Measurements from ENCODE around the gene CARD19.
A peak's percentile ranks its signal among the peaks of the same experiment; 100 is the strongest.
"Not testable (repeated sequence)": the region's sequence is repeated elsewhere in the genome, so short reads cannot be mapped to it uniquely, and the experiment has no call there.

The CARD19 gene

GRCh38 chr9:93134015-93134739 lies 38.2 kb downstream of the CARD19 start, which contains the start of gene NINJ1:
TSS of gene NINJ1 (minus strand) at chr9:93134251. CDS start at chr9:93134217, 34 bp downstream.
- peak; percentile 90 for DNase-seq (ENCODE audit: low spot score)

DNA sequence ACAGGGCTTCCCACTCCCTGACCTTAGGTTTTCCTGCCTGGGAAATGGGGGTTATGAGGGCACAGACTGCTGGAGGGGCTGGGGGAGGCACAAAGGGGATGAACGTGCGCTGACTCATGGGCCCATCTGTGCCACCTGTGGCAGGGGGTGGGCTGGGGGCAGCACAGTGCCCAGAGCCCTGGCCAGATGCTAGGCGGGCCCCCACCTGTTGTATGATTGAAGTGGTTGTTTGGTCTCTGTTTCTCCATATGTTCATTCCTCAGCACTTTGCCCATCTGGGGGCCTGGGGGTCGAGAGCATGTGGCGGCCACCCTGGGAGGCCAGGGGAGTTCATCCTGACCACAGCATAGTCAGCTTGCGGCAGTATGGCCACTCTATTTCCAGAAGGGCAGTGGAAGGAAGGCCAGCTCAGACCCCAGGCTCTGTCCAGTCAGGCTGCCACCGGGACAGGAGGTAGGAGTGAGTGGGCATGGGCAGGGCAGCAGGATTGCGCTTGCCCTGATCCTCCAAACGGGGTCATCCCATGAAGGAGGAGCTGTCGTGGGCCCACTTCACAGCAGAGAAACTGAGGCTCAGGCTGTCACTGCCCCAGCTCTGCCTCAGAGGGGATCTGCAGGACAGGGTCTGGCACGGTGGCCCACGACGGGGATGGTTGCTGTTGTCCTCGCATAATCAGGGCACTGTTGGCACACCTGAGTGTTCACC lies 38.9 kb downstream of the CARD19 start:
- no peak for DNase-seq (ENCODE audit: low spot score)

DNA sequence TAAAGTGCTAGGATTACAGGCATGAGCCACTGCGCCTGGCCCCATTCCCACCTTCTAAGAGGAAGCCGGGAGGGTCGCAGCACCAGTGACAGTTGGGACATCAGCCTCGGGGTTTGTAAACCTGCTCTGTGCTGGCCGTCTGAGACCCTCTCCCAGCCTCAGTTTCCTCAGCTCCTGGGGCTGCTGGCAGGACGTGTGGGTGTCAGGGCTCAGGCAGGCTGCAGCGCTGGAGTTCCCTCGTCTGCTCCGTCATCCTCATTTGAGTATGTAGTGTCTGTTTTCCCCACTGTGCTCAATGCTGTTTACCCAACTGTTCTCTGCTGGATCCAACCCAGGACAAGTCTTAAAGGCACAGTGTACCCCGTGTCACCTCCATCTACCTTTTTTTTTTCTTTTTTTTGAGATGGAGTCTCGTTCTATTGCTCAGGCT lies 40.0 kb downstream of the CARD19 start:
- DNase-seq (ENCODE audit: low spot score), result no peak

DNA sequence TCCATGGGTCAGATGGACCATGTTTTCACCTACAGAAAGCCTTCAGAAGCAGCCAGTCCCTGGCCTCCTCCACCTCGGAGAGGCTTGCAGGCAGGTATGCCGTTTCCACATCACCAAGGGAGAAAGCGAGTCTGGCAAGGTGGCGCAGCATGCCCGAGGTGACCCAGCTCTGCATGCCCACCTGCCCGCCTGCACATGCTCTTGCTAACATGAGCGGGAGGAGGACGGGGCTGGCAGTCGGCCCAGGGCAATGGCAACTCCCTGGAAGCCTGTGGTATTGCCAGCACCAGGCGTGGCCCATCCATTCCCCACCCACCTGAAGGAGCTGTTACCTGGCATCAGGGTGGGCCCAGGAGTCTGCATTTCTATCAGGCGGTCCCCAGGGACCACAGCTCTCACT lies 41.3 kb downstream of the CARD19 start:
- DNase-seq (ENCODE audit: low spot score), result no peak

DNA sequence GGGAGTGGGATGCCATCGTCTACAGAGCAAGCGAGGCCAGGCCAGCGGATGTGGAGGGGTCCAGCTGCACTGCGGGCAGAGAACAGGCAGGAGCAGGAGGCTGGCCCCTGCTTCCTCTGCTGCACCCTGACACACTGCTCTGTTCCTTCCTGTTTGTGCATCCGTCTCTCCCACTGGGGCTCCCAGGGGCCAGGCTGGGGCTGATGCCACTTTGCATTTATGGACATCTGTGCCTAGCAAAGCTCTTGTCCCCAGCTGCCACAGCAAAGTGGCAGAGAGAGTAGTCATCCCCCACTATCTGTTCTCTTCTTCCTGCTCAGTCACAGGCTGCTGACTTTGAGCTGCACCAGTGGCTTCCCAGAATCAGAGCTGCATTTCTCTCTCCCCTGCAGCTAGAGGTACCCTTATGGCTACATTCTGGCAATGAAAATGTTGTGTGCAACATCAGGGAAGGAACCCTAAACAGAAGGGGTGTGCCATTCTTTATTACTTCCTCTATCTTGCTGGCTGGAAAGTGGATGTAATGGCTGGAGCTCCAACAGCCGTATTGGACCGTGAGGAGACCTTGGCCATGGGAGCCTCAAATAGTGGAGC lies 42.3 kb downstream of the CARD19 start:
- no peak for DNase-seq (ENCODE audit: low spot score)

GRCh38 chr9:93139365-93140182 lies 43.6 kb downstream of the CARD19 start:
- peak; percentile 65 for DNase-seq (ENCODE audit: low spot score)

GRCh38 chr9:93141771-93142483 lies 45.9 kb downstream of the CARD19 start:
- no peak for DNase-seq (ENCODE audit: low spot score)

DNA sequence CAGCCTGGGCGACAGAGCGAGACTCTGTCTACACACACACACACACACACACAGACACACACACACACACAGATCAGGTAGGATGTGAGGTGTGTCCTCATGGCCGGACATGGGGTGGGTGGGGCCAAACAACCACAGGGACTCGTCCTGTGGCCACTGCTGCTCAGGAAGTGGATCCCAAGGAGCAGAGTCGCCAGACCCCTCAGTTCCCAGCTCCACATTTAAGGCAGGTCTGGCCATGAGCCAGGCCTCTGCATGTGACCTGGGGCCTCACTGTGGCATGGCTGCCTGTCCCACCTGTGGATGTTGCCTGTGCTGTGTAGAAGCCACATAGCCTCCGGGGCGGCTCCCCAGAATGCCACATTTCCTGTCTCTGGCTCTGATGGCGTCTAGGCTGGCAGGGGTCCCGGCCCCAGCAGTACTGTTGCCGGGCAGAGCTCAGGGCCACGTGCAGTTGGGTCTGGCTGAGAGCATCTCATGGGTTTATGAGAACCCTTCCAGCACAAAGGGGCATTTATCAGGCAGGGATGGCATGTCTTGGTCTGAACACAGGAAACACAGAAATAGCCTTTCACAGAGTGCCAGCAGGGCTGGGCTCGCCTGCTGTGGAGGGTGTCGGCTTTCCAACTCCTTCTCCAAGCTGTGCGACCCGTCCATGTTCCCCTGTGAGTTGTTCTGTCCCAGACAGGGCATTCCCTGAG lies 48.0 kb downstream of the CARD19 start:
- no peak for DNase-seq (ENCODE audit: low spot score)

DNA sequence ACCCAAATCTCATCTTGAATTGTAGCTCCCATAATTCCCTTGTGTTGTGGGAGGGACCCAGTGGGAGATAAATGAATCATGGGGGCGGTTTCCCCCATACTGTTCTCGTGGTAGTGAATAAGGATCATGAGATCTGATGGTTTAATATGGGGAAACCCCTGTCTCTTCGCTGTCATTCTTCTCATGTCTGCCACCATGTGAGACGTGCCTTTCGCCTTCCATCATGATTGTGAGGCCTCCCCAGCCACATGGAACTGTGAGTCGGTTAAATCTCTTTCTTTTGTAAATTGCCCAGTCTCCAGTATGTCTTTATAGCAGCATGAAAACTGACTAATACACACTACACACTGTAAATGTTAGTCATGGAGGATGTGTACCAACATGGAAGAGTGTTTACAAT lies 50.7 kb downstream of the CARD19 start:
- not testable (repeated sequence) for DNase-seq (ENCODE audit: low spot score)

- DNase-seq (ENCODE audit: low spot score), result no peak
Observed at GRCh38 chr9:93147632-93148031, 51.6 kb downstream of the CARD19 start.

DNA sequence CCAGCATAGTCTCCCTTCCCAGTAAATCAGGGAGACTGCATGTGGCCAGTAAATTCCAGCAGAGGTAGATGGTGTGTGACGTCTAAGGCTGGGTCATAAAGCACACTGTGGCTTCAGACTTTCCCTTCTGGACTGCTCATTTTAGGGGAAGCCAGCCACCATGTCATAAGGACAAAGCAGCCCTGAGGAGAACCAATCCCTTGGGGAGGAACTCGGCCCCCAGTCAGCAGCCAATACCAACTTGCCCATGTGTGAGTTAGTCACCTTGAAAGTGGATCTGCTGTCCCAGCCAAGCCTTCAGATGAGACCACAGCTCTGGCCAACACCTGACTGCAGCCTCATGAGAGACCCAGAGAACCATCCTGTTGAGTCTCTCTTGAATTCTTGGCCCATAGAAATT lies 52.7 kb downstream of the CARD19 start:
- DNase-seq (ENCODE audit: low spot score), result no peak

GRCh38 chr9:93149361-93149760 lies 53.3 kb downstream of the CARD19 start:
- DNase-seq (ENCODE audit: low spot score), result no peak

GRCh38 chr9:93151097-93151784 lies 55.2 kb downstream of the CARD19 start:
- DNase-seq (ENCODE audit: low spot score), result no peak

DNA sequence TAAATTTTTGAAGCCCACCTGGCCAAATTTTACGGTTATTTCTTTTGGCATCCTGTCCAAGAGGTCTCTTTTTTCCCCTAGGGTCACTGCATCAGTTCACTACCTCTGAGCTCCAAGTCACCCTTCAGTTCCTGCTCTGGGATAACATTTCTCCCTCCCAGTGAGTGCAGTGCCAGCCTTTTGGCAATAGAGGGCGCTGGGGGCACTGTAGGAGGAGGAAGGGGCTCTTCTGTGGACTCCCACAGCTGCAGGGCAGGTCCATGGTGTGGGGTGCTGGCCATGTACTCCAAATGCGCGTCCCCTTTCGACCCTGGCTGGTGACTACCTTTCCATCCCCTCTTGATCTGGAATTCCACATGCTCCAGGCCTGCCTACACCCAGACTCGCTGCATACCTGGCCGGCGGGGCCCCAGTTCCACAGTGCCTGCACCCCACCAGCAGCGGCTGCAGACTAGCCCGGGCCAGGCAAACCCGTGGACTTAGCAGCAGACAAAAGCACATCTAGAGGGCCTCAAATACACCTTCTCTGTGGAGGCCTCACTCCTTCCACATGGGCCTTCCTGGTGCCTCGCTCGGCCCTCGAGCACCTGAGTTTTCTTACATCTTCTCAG lies 58.4 kb downstream of the CARD19 start:
- no peak for DNase-seq (ENCODE audit: low spot score)

- no peak for DNase-seq (ENCODE audit: low spot score)
Observed at GRCh38 chr9:93155716-93156474, 59.9 kb downstream of the CARD19 start.

DNA sequence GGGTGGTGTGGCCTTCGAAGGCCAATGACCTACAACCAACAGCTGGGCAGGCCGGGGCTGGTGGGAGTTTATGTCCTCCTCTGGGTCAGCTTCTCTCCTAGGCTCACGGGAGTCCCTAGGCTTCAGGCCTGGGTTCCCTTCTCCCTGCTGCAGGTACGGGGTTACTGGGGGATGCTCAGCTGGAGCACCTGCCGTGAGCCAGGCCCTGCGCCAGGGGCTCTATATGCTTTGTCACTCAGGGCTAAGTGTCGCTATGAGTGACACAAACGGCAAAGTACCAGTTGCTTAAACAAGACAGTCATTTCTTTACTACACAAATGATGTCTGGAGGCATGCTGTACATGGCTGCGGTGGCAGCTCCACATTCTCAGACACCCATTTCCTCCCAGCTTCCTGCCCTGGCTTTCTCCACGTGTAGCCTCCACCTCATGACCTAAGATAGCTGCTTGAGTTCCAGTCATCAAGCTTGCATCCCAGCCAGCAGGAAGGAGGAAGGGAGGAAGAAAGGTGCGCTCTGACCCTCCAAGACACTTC lies 60.5 kb downstream of the CARD19 start:
- DNase-seq (ENCODE audit: low spot score), result no peak

GRCh38 chr9:93159601-93160471 lies 63.8 kb downstream of the CARD19 start:
- DNase-seq (ENCODE audit: low spot score), result peak; percentile 89

Data from left forelimb (tissue), 1 donor.